ENCODE results near the gene MAPK7. TPM values are rescaled to one million over a fixed set of nuclear protein-coding genes. Genes with fewer than 3 reads are reported as not detected.

The MAPK7 gene
- total RNA-seq, 1 experiment from 2014 or later = 43.1 TPM

GRCh38 chr17:19386974-19387920 is 8.9 kb downstream of the MAPK7 start, which contains the start of gene MFAP4:
Gene MFAP4, minus strand, starts transcription at chr17:19387190. Its CDS starts 35 bp downstream, at chr17:19387155.
- peaks cover 29% of the 10 kb centered on the region for H3K36me3 ChIP-seq
- peak within 1 kb of the TSS; percentile 56 for H3K4me3 ChIP-seq
- H3K27ac ChIP-seq = peak within 1 kb of the TSS; percentile 88
- H3K27me3 ChIP-seq = no peaks in the 10 kb centered on the region
- H3K4me1 ChIP-seq = peaks cover 56% of the 10 kb centered on the region
- no peaks in the 10 kb centered on the region for H3K9me3 ChIP-seq (replicated peaks)
- DNase-seq = peak; percentile 100

GRCh38 chr17:19387921-19388521 is 9.7 kb downstream of the MAPK7 start:
- Histone ChIP-seq H3K27ac (peak overlapping the region; percentile 88), H3K27me3 (no peaks in the 10 kb centered on the region), H3K9me3 (replicated peaks) (no peaks in the 10 kb centered on the region), H3K4me3 (peak overlapping the region; percentile 56), H3K36me3 (peaks cover 21% of the 10 kb centered on the region), H3K4me1 (peaks cover 56% of the 10 kb centered on the region)
- peak; percentile 81 to 93 for DNase-seq

GRCh38 chr17:19388791-19389785 is 10.8 kb downstream of the MAPK7 start:
- peaks cover 11% of the 10 kb centered on the region for H3K36me3 ChIP-seq
- H3K4me3 ChIP-seq = no peak overlapping the region
- DNase-seq = peak; percentile 24 to 48
- H3K9me3 ChIP-seq (replicated peaks) = no peaks in the 10 kb centered on the region
- H3K27ac ChIP-seq = no peak overlapping the region
- H3K27me3 ChIP-seq = no peaks in the 10 kb centered on the region
- H3K4me1 ChIP-seq = peaks cover 50% of the 10 kb centered on the region

- Histone ChIP-seq H3K36me3 (peaks cover under 1% of the 10 kb centered on the region), H3K27ac (no peak overlapping the region), H3K4me3 (no peak overlapping the region), H3K27me3 (no peaks in the 10 kb centered on the region), H3K4me1 (peaks cover 31% of the 10 kb centered on the region), H3K9me3 (replicated peaks) (no peaks in the 10 kb centered on the region)
- no peak for DNase-seq
Observed at GRCh38 chr17:19390951-19391350, 12.7 kb downstream of the MAPK7 start.

GRCh38 chr17:19391432-19391831 is 13.1 kb downstream of the MAPK7 start:
- no peaks in the 10 kb centered on the region for H3K36me3 ChIP-seq
- no peak overlapping the region for H3K27ac ChIP-seq
- H3K4me3 ChIP-seq = no peak overlapping the region
- no peaks in the 10 kb centered on the region for H3K27me3 ChIP-seq
- peaks cover 27% of the 10 kb centered on the region for H3K4me1 ChIP-seq
- no peaks in the 10 kb centered on the region for H3K9me3 ChIP-seq (replicated peaks)
- no peak for DNase-seq

- peaks cover 23% of the 10 kb centered on the region for H3K4me1 ChIP-seq
- no peaks in the 10 kb centered on the region for H3K9me3 ChIP-seq (replicated peaks)
- H3K36me3 ChIP-seq = no peaks in the 10 kb centered on the region
- H3K27ac ChIP-seq = no peak overlapping the region
- no peaks in the 10 kb centered on the region for H3K27me3 ChIP-seq
- DNase-seq = peak in 1 of 2 experiments; percentile 7
- no peak overlapping the region for H3K4me3 ChIP-seq
Observed at GRCh38 chr17:19392303-19392702, 14.0 kb downstream of the MAPK7 start.

- H3K27me3 ChIP-seq = no peaks in the 10 kb centered on the region
- peaks cover 14% of the 10 kb centered on the region for H3K4me1 ChIP-seq
- no peak overlapping the region for H3K27ac ChIP-seq
- no peaks in the 10 kb centered on the region for H3K9me3 ChIP-seq (replicated peaks)
- no peak overlapping the region for H3K4me3 ChIP-seq
- DNase-seq = peak in 1 of 2 experiments; percentile 6
- no peaks in the 10 kb centered on the region for H3K36me3 ChIP-seq
Observed at GRCh38 chr17:19397556-19398041, 19.3 kb downstream of the MAPK7 start.

- Histone ChIP-seq H3K27me3 (no peaks in the 10 kb centered on the region), H3K9me3 (replicated peaks) (no peaks in the 10 kb centered on the region), H3K27ac (no peak overlapping the region), H3K4me3 (no peak overlapping the region), H3K4me1 (peaks cover 14% of the 10 kb centered on the region), H3K36me3 (no peaks in the 10 kb centered on the region)
- DNase-seq = peak; percentile 46 to 53
Observed at GRCh38 chr17:19398301-19399181, 20.2 kb downstream of the MAPK7 start.

GRCh38 chr17:19399750-19400450 is 21.6 kb downstream of the MAPK7 start:
- Histone ChIP-seq H3K27ac (no peak overlapping the region), H3K4me3 (no peak overlapping the region), H3K27me3 (no peaks in the 10 kb centered on the region), H3K4me1 (peaks cover 14% of the 10 kb centered on the region), H3K36me3 (no peaks in the 10 kb centered on the region), H3K9me3 (replicated peaks) (no peaks in the 10 kb centered on the region)
- peak; percentile 92 to 97 for DNase-seq

- no peaks in the 10 kb centered on the region for H3K36me3 ChIP-seq
- no peak overlapping the region for H3K27ac ChIP-seq
Observed at GRCh38 chr17:19401321-19402010, 23.2 kb downstream of the MAPK7 start.

GRCh38 chr17:19402171-19402570 is 23.9 kb downstream of the MAPK7 start:
- Histone ChIP-seq H3K27me3 (no peaks in the 10 kb centered on the region), H3K36me3 (no peaks in the 10 kb centered on the region), H3K9me3 (replicated peaks) (no peaks in the 10 kb centered on the region), H3K27ac (no peak overlapping the region), H3K4me3 (no peak overlapping the region), H3K4me1 (peaks cover 14% of the 10 kb centered on the region)
- no peak for DNase-seq

More at GRCh38 chr17:19401321-19402010, 23.2 kb downstream of the MAPK7 start:
- peaks cover 14% of the 10 kb centered on the region for H3K4me1 ChIP-seq
- H3K27me3 ChIP-seq = no peaks in the 10 kb centered on the region
- no peak for DNase-seq
- H3K4me3 ChIP-seq = no peak overlapping the region
- H3K9me3 ChIP-seq (replicated peaks) = no peaks in the 10 kb centered on the region

- Histone ChIP-seq H3K4me1 (peaks cover 14% of the 10 kb centered on the region), H3K9me3 (replicated peaks) (no peaks in the 10 kb centered on the region), H3K27me3 (no peaks in the 10 kb centered on the region), H3K4me3 (no peak overlapping the region), H3K27ac (no peak overlapping the region), H3K36me3 (no peaks in the 10 kb centered on the region)
- DNase-seq = no peak
Observed at GRCh38 chr17:19403021-19403420, 24.7 kb downstream of the MAPK7 start.
